Subcutaneous abdominal adipose tissue (tissue), 5 donors: ENCODE measurements around the gene UNG.

Experiments
- H3K27ac ChIP-seq: one replicate; pipeline ENCODE4 v1.7.0; 2013; ENCODE audit warnings: low read depth, mild to moderate bottlenecking, inconsistent platforms, low read length, moderate library complexity
- H3K27me3 ChIP-seq, 5 donors: one replicate each; pipeline ENCODE4 v1.7.0; 2013; ENCODE audit warnings: low read length in 5 of 5, inconsistent platforms in 1 of 5; ENCODE audit not compliant: control insufficient read depth in 5 of 5, insufficient read depth in 4 of 5
- H3K36me3 ChIP-seq, 5 donors: one replicate each; pipeline ENCODE4 v1.7.0; 2013; ENCODE audit warnings: low read length in 5 of 5; ENCODE audit not compliant: control insufficient read depth in 5 of 5, insufficient read depth in 5 of 5
- H3K4me1 ChIP-seq, 5 donors: one replicate each; pipeline ENCODE4 v1.7.0; 2013; ENCODE audit warnings: low read length in 5 of 5, mild to moderate bottlenecking in 3 of 5, moderate library complexity in 1 of 5; ENCODE audit not compliant: control insufficient read depth in 5 of 5, insufficient read depth in 5 of 5
- H3K4me3 ChIP-seq, 5 donors: one replicate each; pipeline ENCODE4 v1.7.0; 2013; ENCODE audit warnings: low read length in 5 of 5, low read depth in 1 of 5
- H3K9ac ChIP-seq, 5 donors: one replicate each; pipeline ENCODE4 v1.7.0; 2013; ENCODE audit warnings: low read length in 5 of 5, mild to moderate bottlenecking in 4 of 5, moderate library complexity in 3 of 5
- H3K9me3 ChIP-seq, 5 donors: one replicate each; pipeline ENCODE4 v1.7.0; 2013; ENCODE audit warnings: low read length in 5 of 5; ENCODE audit not compliant: control insufficient read depth in 5 of 5
- donor health status: healthy.
- donor health status: healthy.
- donor health status: healthy.
- donor health status: healthy.
- donor health status: healthy.

The UNG gene

GRCh38 chr12:109057376-109057775 lies 40.0 kb upstream of the UNG start:
- Histone ChIP-seq H3K27me3 (no peaks in the 10 kb centered on the region), H3K9ac (peak overlapping the region in 1 of 5 donors; percentile 31), H3K27ac (no peak overlapping the region), H3K9me3 (no peaks in the 10 kb centered on the region), H3K4me3 (no peak overlapping the region), H3K36me3 (peaks cover 5 to 27% (median 12%) of the 10 kb centered on the region in 5 donors), H3K4me1 (peaks cover 0 to 56% (median 29%) of the 10 kb centered on the region in 5 donors)

GRCh38 chr12:109058773-109059172 lies 38.6 kb upstream of the UNG start:
- no peaks in the 10 kb centered on the region for H3K27me3 ChIP-seq
- no peak overlapping the region for H3K9ac ChIP-seq
- H3K4me1 ChIP-seq: peaks cover 0 to 47% (median 18%) of the 10 kb centered on the region in 5 donors
- peaks cover 5 to 34% (median 14%) of the 10 kb centered on the region in 5 donors for H3K36me3 ChIP-seq
- peaks cover 0 to 3% (median 0%) of the 10 kb centered on the region in 5 donors for H3K9me3 ChIP-seq
- no peak overlapping the region for H3K4me3 ChIP-seq
- H3K27ac ChIP-seq: peak overlapping the region; percentile 24

GRCh38 chr12:109064143-109064542 lies 33.3 kb upstream of the UNG start:
- H3K4me3 ChIP-seq: no peak overlapping the region
- H3K4me1 ChIP-seq: peaks cover 2 to 37% (median 12%) of the 10 kb centered on the region in 5 donors
- no peak overlapping the region for H3K27ac ChIP-seq
- no peak overlapping the region for H3K9ac ChIP-seq
- H3K36me3 ChIP-seq: peaks cover 9 to 39% (median 27%) of the 10 kb centered on the region in 5 donors
- no peaks in the 10 kb centered on the region for H3K27me3 ChIP-seq
- peaks cover 0 to 3% (median 0%) of the 10 kb centered on the region in 5 donors for H3K9me3 ChIP-seq

GRCh38 chr12:109065154-109065852 lies 32.1 kb upstream of the UNG start:
- Histone ChIP-seq H3K36me3 (peaks cover 9 to 44% (median 32%) of the 10 kb centered on the region in 5 donors), H3K4me3 (no peak overlapping the region), H3K4me1 (peaks cover 2 to 25% (median 5%) of the 10 kb centered on the region in 5 donors), H3K9ac (no peak overlapping the region), H3K27me3 (no peaks in the 10 kb centered on the region), H3K9me3 (peaks cover 0 to 3% (median 0%) of the 10 kb centered on the region in 5 donors), H3K27ac (no peak overlapping the region)

- no peak overlapping the region for H3K4me3 ChIP-seq
- no peak overlapping the region for H3K27ac ChIP-seq
- peaks cover 12 to 49% (median 38%) of the 10 kb centered on the region in 5 donors for H3K36me3 ChIP-seq
- H3K9me3 ChIP-seq: peaks cover 0 to 3% (median 0%) of the 10 kb centered on the region in 5 donors
- no peak overlapping the region for H3K9ac ChIP-seq
- H3K27me3 ChIP-seq: no peaks in the 10 kb centered on the region
- H3K4me1 ChIP-seq: peaks cover 2 to 21% (median 5%) of the 10 kb centered on the region in 5 donors
Observed at GRCh38 chr12:109065853-109066193, 31.6 kb upstream of the UNG start.

GRCh38 chr12:109069307-109070271 lies 27.8 kb upstream of the UNG start:
- Histone ChIP-seq H3K4me3 (no peak overlapping the region), H3K27me3 (no peaks in the 10 kb centered on the region), H3K27ac (no peak overlapping the region), H3K36me3 (peaks cover 35 to 70% (median 69%) of the 10 kb centered on the region in 5 donors), H3K4me1 (peaks cover 2 to 12% (median 5%) of the 10 kb centered on the region in 5 donors), H3K9ac (no peak overlapping the region), H3K9me3 (no peaks in the 10 kb centered on the region)

GRCh38 chr12:109074866-109075265 lies 22.5 kb upstream of the UNG start:
- Histone ChIP-seq H3K9me3 (no peaks in the 10 kb centered on the region), H3K4me1 (no peaks in the 10 kb centered on the region), H3K36me3 (peaks cover 42 to 72% (median 57%) of the 10 kb centered on the region in 5 donors), H3K4me3 (no peak overlapping the region), H3K9ac (no peak overlapping the region), H3K27ac (no peak overlapping the region), H3K27me3 (no peaks in the 10 kb centered on the region)

GRCh38 chr12:109082751-109083150 lies 14.6 kb upstream of the UNG start:
- Histone ChIP-seq H3K27ac (no peak overlapping the region), H3K27me3 (no peaks in the 10 kb centered on the region), H3K9ac (no peak overlapping the region), H3K9me3 (no peaks in the 10 kb centered on the region), H3K4me3 (no peak overlapping the region), H3K36me3 (peaks cover 40 to 84% (median 80%) of the 10 kb centered on the region in 5 donors), H3K4me1 (peaks cover 0 to 5% (median 3%) of the 10 kb centered on the region in 5 donors)

GRCh38 chr12:109084425-109084824 lies 13.0 kb upstream of the UNG start:
- Histone ChIP-seq H3K4me3 (no peak overlapping the region), H3K27ac (no peak overlapping the region), H3K36me3 (peaks cover 37 to 95% (median 85%) of the 10 kb centered on the region in 5 donors), H3K9ac (no peak overlapping the region), H3K27me3 (no peaks in the 10 kb centered on the region), H3K4me1 (peaks cover 0 to 5% (median 3%) of the 10 kb centered on the region in 5 donors), H3K9me3 (no peaks in the 10 kb centered on the region)

GRCh38 chr12:109085590-109085989 lies 11.8 kb upstream of the UNG start:
- Histone ChIP-seq H3K9me3 (no peaks in the 10 kb centered on the region), H3K4me1 (peaks cover 0 to 5% (median 3%) of the 10 kb centered on the region in 5 donors), H3K9ac (no peak overlapping the region), H3K27me3 (no peaks in the 10 kb centered on the region), H3K36me3 (peaks cover 33 to 90% (median 77%) of the 10 kb centered on the region in 5 donors), H3K27ac (no peak overlapping the region), H3K4me3 (no peak overlapping the region)
